BE2C (cell line): ENCODE results near the gene TPRA1.

Experiments
- DNase-seq: peaks from one replicate; pipeline ENCODE4 v3.0.0-alpha.2; 2020
- H3K27me3 ChIP-seq: fragments of 250-450 bp; sonication (Bioruptor Pico); 2 replicates; pipeline ENCODE4 v1.5.1; 2020; ENCODE audit warnings: mild to moderate bottlenecking
- H3K36me3 ChIP-seq: fragments of 250-450 bp; sonication (Bioruptor Pico); 2 replicates; pipeline ENCODE4 v1.5.1; 2020; ENCODE audit warnings: mild to moderate bottlenecking
- H3K4me1 ChIP-seq: fragments of 250-450 bp; sonication (Bioruptor Pico); 2 replicates; pipeline ENCODE4 v1.5.1; 2020
- H3K4me3 ChIP-seq: 2 replicates; pipeline ENCODE4 v1.5.1; 2011; ENCODE audit warnings: low read depth, low read length
- H3K9me3 ChIP-seq: fragments of 250-450 bp; sonication (Bioruptor Pico); 2 replicates; pipeline ENCODE4 v1.5.1; 2020
- CTCF ChIP-seq: IDR thresholded peaks from 2 replicates; pipeline ENCODE4 v1.5.1; 2012; ENCODE audit warnings: mild to moderate bottlenecking, low read depth, low read length

Gene TPRA1

GRCh38 chr3:127552038-127552437 lies 38.5 kb downstream of the TPRA1 start:
- no peaks in the 10 kb centered on the region for H3K36me3 ChIP-seq
- DNase-seq: peak; percentile 70
- H3K27me3 ChIP-seq: no peaks in the 10 kb centered on the region
- no peak for TF ChIP-seq CTCF
- H3K4me3 ChIP-seq: no peak overlapping the region
- no peaks in the 10 kb centered on the region for H3K9me3 ChIP-seq
- H3K4me1 ChIP-seq: peaks cover 16% of the 10 kb centered on the region

- H3K4me1 ChIP-seq: peaks cover 17% of the 10 kb centered on the region
- no peak for TF ChIP-seq CTCF
- no peaks in the 10 kb centered on the region for H3K36me3 ChIP-seq
- no peak for DNase-seq
- H3K27me3 ChIP-seq: no peaks in the 10 kb centered on the region
- H3K9me3 ChIP-seq: no peaks in the 10 kb centered on the region
- H3K4me3 ChIP-seq: no peak overlapping the region
Measured at GRCh38 chr3:127551178-127551577, 39.4 kb downstream of the TPRA1 start.

- no peaks in the 10 kb centered on the region for H3K36me3 ChIP-seq
- no peaks in the 10 kb centered on the region for H3K9me3 ChIP-seq
- peaks cover 17% of the 10 kb centered on the region for H3K4me1 ChIP-seq
- no peak overlapping the region for H3K4me3 ChIP-seq
- TF ChIP-seq CTCF: no peak
- DNase-seq: no peak
- no peaks in the 10 kb centered on the region for H3K27me3 ChIP-seq
Measured at GRCh38 chr3:127550468-127551157, 39.9 kb downstream of the TPRA1 start.

GRCh38 chr3:127549826-127550467 lies 40.6 kb downstream of the TPRA1 start:
- no peak for DNase-seq
- Histone ChIP-seq H3K9me3 (no peaks in the 10 kb centered on the region), H3K4me1 (peaks cover 17% of the 10 kb centered on the region), H3K27me3 (no peaks in the 10 kb centered on the region), H3K36me3 (no peaks in the 10 kb centered on the region), H3K4me3 (no peak overlapping the region)
- no peak for TF ChIP-seq CTCF

GRCh38 chr3:127547761-127548605 lies 42.5 kb downstream of the TPRA1 start:
- H3K36me3 ChIP-seq: no peaks in the 10 kb centered on the region
- DNase-seq: peak; percentile 89
- peak overlapping the region; percentile 61 for H3K4me3 ChIP-seq
- peak; percentile 58 for TF ChIP-seq CTCF
- no peaks in the 10 kb centered on the region for H3K27me3 ChIP-seq
- H3K9me3 ChIP-seq: no peaks in the 10 kb centered on the region
- peaks cover 23% of the 10 kb centered on the region for H3K4me1 ChIP-seq
